Activated CD4-positive, alpha-beta T cell treated with anti-CD3 and anti-CD28 coated beads, Interleukin-2, Interleukin-6, amounts not matched to agents 100 ng/mL and 50 ng/mL, durations not matched to agents 16 hours and 8 hours (primary cell): ENCODE measurements around the gene MYORG.

Experiments used
- DNase-seq: peaks from one replicate; pipeline ENCODE4 v3.0.0-alpha.2; 2020

Gene MYORG

DNA sequence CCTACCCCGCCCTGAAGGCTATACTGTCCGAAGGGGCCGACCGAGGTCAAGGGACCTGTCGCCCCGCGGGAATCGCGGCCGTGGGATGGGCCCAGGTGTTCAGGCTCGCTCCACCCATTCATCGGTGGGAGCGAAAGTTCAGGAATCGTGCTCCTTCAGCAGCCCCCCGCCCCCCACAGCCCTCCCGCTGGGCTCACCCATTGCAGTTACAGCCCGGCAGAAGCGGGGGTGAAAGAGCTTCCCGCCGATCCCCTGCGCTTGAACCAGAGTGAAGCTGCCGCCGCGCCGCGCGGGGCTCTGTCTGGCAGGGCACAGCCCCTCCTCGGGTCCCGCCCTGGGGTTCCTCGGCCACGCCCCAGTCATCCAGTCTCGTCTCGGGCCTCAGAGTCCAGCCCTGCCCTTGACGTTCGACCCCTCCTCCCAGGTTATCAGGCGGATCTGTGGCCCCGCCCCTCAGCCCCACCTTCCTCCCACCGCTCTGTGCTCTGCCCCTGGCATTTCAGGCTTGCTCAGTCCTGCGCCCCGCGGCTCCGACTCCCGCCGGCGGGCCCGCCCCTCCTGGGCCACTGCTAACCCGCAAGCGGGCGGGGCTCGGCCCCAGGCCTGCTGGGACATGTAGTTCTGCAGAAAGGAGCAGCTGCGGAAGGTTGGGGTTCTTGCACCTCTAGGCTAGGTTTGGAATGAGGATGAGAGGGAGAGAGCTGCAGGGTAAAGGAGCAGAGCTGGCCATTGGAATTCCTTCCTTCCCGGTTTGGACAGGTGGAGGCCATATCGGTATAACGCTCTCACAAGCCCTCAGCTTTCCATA lies at the start of gene MYORG:
MYORG (minus strand) TSS at position 303 of the 808 bp plus-strand sequence. CDS start 3,955 bp downstream, outside the sequence.
- peak; percentile 97 for DNase-seq

DNA sequence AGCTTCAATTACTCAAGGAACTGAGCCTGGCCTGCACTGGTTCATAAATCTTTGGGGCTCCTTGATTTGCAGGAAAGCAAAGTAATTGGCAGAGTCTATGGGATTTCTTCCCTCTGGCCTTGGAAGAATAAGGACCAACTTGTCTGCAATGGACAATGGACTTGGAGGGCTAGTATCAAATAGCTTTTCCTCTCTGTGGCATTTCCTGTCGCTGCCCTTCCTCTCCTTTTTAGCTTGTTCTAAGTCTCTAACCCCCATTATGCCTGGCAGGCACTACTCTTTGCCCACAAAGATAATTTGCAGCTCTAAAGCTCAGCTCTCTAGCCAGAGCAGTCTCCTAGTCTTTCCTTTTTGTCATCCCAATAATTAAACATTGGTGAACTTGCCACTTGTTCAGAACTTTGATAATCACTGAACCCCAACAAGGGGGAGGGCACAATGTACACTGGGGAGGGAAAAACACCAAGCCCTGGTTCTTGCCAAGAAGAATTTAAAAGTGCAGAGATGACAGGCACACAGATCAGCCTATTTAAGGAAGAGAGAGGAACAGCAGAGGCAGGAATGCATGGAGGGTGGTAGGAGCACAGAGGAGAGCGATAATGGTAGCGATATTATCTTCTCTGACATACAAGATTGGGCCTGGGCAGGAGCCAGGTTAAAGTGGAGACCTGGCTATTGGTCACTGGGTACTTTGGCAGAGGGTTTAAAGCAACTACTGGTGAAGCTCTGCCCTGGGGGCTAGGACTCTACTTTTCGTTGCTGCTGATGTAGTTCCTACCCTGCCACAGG lies 43.2 kb upstream of the MYORG start:
- no peak for DNase-seq

DNA sequence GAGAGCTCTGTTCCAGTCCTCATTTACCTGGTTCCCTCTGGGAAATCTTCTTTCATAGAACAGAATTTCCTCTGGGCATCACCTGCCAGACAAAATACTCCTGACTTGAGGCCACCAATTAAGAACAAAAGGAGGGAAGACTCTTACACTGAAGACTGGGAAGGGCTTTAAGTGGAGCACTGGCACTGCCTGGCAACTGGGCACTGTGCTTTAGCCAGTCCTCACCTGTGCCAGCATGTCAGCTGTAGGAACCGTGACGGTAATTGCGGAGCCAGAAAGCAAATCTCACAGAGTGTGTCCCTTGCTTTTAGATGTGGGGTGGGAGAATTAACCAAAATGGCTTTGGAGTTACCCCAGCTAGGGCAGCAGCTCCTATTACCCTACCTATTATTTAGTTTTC lies 41.0 kb upstream of the MYORG start:
- no peak for DNase-seq

DNA sequence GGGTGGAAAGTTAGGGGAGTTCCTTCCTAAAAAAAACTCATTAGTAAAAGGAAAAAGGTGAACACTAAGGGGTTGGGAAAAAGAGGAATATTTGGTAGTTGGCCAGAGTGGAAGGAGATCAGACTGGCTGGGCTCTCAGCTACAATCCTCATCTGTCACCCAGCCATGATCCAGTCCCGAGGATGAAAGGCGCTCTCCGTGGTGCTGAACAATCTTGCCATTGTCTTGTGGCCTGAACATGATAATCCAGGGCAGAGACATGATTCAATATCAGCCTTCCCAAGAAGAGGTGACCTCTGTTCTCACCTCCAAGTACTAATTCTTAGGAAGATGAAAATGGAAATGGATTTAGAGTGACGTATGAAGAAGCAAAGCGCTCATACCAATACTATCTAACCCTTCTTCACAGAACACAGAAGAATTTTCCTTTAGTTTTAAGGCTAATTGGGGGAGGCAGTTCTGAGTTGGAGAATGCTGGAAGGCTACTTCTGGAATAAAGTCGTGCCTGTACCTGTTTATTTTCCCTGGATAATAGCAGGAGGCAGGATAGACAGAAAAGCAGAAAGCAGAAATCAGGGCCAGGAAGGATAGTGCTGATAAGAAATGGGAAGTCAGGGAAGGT lies 36.6 kb upstream of the MYORG start:
- peak; percentile 23 for DNase-seq

DNA sequence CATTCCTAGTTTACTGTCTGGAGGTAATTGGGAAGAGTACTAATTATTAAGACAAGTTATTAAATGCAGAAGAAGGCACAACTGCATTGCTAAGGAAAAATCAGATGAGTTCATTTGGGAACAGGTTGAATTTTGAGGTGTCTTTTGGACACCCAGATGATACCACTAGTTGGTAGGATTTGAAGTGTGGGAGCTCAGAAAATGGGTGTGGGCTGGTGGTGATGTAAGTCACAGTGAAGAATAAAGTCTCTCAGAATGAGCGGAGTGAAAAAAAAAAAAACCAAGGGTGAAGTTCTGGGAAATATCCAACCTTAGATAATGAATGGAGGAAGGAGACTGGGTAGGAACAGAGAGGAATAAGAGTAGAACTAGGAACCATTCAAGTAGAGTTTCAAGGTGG lies 35.6 kb upstream of the MYORG start:
- no peak for DNase-seq

DNA sequence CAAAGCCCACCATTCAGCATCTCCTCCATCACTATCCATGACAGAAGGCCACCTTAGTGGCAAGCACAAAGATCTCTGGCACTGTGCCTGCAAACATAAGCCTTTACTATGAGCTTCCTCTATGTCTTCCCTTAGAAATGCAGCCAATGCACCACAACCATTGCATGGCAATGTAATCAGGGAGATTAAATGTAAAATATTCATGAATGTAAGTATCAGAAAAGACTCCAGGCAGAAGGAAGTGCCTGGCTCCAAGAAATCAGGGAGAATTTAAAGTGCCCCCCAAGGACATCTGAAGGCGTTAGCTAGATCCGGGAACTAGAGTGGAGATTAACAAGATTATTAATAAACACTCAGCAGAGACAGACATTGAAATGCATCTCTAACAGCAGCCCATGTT lies 32.5 kb upstream of the MYORG start:
- DNase-seq = no peak

DNA sequence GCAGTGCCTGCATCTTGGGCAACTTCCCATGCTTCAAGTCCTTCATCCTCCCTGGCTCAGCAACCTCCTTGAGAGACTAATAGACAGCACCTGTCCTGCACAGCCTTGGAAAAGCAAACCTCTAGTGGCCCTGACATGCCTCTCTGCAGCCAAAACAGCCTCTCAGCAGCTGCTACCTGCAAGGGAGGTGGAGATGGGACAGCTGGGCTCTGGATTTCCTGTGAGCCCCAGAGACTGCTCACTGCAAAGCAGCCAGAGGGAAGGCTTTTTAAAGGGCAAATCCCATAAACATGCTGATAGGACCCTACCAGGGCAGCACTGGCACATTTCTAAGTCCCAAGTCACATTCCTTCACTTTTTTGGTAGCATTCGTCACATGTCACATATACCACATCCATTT lies 31.5 kb upstream of the MYORG start:
- no peak for DNase-seq

DNA sequence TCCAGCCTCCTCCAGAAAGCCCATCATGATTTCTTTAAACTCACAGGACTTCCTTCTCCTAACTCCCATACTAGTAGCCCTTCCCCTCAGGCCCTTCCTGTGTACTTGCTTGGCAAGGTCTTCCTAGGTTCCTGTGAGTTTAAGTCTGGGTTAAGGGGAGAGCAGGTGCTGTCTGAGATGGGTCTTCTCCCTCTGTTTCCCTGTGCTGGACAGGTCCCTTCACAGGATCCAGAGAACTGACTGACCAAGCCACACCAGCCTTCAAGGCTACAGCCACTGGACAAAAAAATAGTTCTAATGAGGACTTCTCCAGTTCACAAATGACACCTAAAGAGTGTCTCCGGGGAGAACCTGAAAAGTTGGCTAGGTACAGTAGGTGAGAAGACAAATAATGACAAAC lies 29.5 kb upstream of the MYORG start:
- no peak for DNase-seq

DNA sequence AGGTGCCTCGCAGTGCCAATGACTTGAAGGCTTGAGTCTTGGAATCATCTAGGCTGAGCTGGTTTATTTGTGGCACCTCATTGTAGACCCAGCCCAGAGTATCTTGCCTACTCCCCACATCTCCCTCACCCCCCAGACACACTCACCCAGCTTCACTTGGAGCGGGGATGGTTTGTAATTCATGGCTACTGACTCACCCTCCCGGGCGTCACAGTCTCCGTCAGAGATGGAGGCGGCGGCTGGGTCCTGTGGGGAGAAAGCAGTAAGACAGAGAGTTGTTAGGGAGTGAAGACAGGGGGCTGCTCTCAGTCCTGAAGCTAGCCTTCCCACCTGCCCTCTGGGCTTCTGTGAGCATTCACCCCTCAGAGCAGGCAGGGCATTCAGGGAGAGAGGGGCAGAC lies 29.0 kb upstream of the MYORG start:
- no peak for DNase-seq

DNA sequence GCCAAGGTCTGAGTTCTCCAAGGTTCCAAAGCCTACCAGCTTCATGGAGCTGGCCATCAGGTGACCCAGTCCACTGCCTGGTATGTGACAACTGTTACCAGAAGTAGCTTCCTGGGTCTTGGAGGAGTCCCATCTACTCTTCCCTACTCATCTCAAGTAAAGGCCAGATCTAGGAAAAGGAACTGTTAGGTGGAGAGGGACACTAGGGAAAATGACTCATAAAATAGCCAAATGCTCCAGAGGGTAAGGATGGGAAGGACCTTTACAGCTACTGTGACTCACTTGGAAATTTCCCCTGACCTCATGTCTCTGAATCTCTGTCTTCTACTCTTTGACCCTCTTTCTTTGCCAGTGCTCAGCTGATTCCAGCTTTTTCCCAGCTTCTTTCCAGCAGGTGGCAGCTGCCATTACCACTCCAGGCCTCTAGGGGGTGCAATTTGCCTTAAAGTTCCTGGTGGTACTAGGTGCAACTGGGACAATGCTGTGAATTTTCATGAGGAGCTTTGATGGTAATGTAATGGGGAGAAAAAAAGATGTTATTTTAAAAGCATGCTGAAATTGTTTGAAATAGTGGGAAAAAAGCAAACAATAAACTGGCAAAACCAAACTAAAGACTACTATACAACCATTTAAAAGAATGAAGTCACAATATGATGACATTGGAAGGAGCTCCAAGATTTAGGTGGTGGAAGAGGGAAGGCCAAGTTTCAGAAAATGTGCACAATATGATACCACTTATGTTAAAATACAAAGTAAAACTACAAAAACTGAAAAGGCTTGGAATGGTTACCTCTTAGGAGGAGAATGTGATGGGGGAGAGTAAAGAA lies 27.1 kb upstream of the MYORG start:
- DNase-seq = peak; percentile 62

DNA sequence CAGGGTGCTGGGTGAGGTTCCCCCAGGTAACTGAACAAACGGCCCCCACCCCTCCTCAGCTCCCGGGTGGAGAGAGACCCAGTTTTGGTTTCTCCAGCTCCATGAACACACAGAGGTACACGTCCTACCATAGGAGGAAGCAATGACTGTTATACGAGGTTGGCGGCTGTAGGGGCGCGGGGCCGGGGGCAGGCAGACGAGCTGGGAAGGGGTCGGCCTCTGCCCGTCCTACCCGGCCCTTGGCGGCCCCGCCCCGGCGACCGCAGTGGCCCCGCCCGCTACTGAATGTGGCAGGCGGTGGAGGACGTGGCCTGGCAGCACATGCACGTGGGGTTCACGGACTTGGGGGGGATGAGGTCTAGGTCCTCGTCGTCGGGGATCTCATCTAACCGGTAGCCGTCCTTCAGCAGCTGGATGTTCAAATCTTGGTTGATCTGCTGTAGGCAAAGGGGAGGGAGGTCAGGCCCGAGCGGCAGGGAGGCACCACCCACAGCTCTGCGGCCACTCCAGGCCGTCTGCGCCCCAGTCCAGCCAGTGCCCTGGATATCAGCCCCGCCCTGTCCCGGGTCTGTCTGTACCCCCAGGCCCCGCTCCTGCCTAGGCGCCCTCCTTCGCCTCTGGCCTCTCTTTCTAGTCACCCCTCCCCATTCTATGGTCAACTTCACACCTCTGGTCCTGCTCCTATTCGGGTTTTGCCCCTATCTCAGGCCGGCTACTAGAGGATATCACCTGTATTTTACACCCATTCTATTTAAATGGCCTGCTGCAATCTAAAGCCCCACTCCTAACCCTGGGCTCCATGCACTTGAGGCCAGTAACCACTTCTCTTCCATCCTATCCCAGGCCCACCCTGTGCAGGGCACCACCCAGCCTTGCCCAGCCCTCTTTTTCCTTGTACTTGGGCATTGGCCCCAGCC lies 24.2 kb upstream of the MYORG start:
- no peak for DNase-seq

DNA sequence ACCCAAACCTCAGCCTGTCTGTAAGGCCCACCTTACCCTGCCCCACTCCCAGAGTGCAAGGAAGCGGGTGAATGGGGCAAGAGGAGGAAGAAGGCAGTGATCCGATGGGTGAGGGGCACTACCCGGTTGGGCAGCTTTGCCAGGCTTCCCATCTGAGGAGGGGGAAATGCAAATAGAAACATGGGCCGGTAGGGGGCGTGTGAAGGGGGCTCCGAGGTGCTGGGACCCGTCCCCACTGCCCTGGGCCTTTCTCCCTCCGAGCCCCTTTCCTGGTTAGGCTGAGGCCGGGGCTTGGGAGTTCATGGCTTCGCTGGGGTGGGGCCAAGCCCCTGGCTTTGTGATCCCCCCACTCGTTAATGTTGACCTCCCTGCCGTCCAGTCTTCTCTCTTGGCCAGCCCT lies 23.6 kb upstream of the MYORG start:
- no peak for DNase-seq

DNA sequence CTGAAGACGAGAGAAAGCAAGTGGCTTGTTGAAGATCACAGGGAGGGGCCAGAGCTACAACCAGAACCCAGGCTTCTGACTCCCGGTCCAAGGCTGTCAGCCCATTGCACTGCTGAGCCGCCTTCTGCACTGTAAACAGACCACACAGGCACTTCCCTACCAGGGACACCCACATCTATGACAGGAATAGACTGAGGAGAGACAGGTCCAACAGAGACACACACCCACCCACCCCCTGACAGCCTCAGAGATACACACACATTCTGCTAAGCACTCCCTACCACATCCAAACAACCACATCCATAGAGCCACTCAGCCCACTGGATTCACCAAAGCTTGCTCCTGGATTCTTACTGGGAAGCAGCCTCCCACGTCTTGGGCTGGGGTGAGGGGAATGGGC lies 23.0 kb upstream of the MYORG start:
- no peak for DNase-seq

DNA sequence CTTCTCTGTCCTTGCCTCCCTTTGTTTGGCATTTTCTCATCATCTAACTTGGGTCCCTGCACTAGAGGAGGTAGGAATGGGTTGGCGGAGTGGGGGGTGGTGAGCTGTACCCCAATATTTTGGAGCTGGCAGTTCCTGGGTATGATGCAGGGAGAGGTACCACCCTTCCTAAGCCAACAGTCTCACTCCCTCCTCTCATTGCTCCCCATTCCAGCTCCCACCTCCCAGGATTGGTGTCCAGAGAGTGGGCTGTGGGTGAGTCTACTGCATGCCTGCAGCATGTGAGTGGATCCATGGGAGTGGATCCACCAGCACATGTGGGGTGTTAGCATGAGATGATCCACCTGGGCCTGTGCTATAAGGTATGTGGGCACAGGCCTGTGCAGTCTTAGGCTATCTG lies 22.2 kb upstream of the MYORG start:
- DNase-seq = no peak

DNA sequence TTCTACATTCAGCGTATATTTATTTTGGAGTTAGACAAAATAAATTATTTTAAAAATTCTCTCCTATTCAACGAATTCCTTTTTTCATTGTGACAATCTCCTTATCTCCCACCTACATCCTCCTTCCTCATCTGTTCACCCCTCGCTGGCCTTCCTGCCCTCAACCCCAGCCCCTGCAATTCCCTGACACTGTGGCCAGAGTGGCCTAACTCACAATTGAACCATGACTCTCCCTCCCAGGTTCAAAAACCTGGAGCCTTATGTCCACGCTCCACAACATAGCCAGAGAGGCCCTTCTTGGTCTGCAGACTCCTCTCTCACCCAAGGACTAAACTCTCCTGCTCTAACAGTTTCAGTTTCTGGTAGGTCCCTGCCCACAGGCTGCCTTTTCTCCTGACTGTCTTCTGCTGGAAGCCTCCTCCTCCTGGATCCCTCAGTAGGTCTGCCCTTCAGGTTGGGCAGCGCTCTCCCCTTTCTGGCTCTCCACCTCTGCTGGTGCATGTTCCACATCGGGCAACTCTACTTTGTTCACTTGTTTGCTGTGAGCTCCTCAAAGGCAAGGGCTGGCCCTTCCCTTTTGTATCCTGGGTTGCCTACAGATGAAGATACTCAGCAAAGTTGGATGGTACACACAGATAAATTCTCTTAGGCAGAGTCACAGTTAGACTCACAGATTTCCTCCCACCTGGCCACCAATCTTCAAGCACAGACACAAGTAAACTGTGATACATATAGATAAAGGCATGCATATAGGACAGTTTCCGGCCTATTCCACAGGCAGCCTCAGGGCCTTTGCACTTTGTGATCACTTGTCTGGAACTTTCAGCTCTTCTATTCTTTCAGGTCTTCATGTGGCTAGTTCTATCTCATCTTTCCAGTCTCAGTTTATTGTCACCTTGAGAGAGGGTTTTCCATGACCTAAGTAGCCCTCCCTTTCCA lies 19.8 kb upstream of the MYORG start:
- no peak for DNase-seq

DNA sequence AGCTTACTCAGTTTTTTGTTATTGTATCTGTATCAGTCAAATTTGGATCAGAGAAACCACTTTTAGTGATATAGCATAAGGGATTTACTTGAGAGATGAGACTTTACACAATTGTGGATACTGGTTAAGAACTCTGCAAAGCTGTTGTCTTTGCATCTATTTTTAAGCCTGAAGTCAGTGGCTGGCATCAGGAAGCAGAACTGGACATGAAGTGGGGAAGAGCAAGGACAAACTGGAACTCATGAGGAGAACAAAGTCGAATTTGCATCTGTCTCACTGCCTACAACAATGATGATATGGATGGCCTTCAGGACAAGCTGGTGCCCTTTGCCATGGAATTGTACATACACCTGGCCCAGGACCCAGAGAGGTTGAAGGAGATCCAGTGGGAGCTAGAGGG lies 15.8 kb upstream of the MYORG start:
- DNase-seq = no peak

DNA sequence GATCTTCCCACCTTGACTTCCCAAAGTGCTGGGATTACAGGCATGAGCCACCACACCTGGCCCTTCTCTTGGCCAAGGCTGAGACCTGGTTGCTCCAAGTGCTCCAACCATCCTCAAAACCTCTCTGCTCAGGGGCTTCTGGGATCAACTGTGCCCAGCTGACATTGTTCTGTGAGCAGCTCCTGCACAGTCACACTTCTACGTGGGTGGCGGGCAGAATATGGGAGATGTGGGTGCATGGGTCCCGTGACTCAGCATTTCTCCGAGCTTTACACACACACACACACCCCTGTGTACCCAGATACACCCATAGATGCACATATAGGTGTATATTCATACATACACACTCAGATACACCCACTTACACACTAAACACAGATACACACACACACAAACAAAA lies 10.5 kb upstream of the MYORG start:
- DNase-seq = no peak

DNA sequence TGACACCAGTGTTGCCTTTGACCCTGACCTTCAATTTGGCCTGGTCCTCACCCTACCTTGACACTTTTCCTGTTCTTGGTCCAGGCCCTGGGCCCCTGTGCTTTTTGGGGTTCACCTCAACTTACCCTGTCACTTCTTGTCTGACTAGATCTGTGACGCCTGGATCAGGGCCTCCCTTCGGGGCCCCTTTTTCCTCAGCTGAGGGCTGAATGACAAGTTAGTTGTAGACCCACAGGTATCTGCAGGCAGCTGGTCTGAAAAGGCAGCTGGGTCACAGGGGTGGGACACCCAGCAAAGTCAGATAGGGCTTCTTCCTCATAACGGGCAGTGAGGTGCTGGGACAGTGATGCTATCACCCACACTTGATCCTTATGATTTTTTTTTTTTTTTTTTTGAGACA lies 10.0 kb upstream of the MYORG start:
- no peak for DNase-seq

DNA sequence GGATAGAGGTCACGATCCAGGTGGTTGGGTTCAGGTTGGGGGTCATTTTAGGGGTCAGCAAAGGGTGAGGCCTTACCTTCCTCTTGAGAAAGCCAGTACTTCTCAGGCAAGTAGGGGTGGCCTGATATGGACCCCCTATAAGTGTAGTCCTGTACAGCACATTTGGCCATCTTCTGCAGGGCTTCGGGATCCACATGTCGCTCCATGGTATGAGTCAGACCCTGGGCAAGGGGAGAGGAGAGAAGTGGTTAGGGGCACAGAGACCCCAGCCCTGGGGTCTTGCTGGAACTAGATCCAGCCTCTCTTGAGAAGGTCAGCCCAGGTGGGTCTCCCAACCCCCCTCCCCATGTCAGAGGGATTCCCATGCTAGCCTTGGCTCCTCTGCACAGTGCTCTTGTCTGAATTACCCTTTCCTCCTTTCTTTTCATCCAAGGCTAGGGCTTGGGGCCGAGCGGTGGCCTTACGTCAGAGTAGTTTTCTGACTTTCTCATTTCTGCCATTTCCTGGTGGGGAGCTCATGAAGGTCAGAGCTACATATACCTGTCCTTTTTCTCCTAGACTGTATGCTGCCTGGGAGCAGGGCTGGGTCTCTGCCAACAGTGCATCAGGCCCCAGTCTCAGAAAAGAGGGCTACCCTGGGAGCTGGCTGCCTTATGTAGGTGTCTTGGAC lies 9.0 kb upstream of the MYORG start:
- DNase-seq = no peak
